Astrocyte of the cerebellum (primary cell): Measurements from ENCODE around the gene CCDC78.

Experiments used
- DNase-seq: peaks from one replicate; pipeline ENCODE4 v3.0.0-alpha.2; 2011; ENCODE audit warnings: low read depth
- H3K4me3 ChIP-seq: 2 replicates; pipeline ENCODE4 v1.5.1; 2011; ENCODE audit warnings: mild to moderate bottlenecking, low read depth, low read length, moderate library complexity
- in situ Hi-C: cut with HindIII; loops from 2 replicates; pipeline ENCODE4 v1.10.0; 2017; ENCODE audit warnings: low sequenced_read_pairs
- TF ChIP-seq, protein P1 (sequence below): IDR thresholded peaks from 2 replicates; pipeline ENCODE4 v1.5.1; 2012; ENCODE audit warnings: low read length, low read depth, moderate library complexity, mild to moderate bottlenecking; ENCODE audit errors: missing control alignments

Gene CCDC78

DNA sequence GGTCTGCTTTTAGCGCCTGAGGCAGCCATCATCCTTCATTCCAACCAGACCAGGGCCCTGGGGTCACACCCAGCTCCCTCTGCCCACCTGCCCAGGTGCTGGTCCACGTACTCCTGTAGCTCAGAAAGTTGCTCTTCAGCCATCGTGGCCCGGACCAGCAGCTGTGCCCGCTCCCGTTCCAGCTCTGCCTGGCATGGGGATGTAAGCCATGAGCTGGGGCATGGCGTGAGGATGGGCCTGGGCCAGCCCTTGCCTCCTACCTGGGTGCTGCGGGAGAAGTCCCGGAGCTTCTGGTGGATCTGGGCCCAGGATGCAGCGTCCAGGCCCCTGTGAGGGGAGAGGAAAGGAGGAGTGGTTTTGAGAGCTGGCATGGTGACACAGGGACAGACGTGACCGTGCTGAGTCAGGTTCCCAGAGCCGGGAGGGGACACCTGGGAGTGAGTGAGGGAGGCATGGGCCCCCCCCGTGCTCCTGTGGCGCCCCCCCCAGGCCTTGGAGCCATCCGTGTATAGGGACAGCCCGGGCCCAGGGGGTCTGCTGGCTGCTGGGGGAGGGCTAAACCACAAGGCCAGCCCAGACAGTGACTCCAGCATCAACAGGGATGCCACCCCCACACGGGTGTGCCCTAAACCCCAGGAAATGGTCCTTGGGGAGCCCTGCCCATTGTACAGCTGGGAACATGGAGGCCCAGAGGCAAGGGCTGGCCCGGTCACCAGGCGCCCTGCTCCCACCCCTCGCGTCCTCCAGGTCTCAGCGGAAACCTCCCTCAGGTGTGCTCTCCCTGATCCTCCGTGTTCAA is 3.2 kb downstream of the CCDC78 start:
- in situ Hi-C loops: no loop called here
- TF ChIP-seq, protein P1, sequence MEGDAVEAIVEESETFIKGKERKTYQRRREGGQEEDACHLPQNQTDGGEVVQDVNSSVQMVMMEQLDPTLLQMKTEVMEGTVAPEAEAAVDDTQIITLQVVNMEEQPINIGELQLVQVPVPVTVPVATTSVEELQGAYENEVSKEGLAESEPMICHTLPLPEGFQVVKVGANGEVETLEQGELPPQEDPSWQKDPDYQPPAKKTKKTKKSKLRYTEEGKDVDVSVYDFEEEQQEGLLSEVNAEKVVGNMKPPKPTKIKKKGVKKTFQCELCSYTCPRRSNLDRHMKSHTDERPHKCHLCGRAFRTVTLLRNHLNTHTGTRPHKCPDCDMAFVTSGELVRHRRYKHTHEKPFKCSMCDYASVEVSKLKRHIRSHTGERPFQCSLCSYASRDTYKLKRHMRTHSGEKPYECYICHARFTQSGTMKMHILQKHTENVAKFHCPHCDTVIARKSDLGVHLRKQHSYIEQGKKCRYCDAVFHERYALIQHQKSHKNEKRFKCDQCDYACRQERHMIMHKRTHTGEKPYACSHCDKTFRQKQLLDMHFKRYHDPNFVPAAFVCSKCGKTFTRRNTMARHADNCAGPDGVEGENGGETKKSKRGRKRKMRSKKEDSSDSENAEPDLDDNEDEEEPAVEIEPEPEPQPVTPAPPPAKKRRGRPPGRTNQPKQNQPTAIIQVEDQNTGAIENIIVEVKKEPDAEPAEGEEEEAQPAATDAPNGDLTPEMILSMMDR: no peak
- no peak overlapping the region for H3K4me3 ChIP-seq
- no peak for DNase-seq

DNA sequence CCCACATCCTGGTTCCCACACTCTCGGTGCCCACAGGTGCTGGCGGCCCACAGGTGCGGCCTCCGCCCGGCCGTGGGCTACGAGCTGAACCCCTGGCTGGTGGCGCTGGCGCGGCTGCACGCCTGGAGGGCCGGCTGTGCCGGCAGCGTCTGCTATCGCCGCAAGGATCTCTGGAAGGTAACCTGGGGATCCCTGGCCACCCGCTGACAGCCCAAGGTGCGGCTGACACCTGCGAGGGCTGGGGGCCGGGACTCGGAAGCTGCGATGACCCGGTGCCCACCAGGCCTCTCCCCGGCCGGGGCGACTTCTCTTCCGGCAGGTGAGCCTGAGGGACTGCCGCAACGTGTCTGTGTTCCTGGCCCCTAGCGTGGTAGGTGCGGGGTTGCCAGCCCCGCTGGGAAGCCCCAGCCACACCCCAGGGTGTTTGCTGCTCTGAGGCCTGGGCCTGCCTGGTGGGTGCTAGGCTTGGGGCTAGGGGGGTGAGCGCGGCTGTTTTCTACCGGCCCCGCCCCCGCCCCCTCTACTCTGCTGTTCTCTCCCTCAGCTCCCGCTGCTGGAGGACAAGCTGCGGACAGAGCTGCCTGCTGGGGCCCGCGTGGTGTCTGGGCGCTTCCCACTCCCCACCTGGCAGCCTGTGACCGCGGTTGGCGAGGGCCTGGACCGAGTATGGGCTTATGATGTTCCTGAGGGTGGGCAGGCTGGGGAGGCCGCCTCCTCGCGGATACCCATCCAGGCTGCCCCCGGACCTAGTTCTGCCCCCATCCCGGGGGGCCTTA is 4.3 kb downstream of the CCDC78 start:
- no peak for DNase-seq
- in situ Hi-C loops: no loop called here
- H3K4me3 ChIP-seq: peak overlapping the region; percentile 66
- TF ChIP-seq, protein P1: no peak

DNA sequence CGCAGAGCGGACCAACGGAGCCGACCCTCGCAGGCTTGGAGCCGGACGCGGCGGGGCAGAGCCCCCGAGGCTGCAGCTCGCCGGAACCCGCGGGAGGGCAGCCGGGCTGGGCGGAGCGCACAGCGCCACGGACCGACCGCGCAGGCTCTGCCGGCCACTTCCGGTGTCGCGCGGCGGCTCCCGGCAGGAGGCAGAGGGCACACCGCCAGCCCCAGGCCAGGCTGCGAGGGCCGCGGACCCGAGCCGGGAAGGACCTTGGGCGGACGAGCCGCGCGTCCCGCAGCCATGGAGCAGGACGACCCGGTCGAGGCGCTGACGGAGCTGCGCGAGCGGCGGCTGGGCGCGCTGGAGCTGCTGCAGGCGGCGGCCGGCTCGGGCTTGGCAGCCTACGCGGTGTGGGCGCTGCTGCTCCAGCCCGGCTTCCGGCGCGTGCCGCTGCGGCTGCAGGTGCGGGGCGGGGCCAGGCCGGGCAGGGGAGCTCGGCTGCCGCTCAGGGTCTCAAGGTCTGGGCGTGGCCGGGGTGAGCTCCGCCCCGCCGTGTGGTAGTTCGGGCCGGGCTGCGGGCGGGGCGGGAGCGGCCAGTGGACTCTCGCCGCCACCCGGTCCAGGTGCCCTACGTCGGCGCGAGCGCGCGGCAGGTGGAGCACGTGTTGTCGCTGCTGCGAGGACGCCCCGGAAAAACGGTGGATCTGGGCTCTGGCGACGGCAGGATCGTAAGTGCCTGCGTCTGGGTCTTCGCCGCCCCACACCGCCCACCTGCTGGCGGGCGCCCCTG is 5.1 kb downstream of the CCDC78 start, which contains the start of gene ANTKMT:
Gene ANTKMT (plus strand): TSS at position 157 of the 775 bp plus-strand sequence. CDS start 129 bp downstream, at position 286.
- TF ChIP-seq, protein P1: no peak
- DNase-seq: no peak
- H3K4me3 ChIP-seq: peak within 1 kb of the TSS; percentile 66
- in situ Hi-C loops: no loop called here

DNA sequence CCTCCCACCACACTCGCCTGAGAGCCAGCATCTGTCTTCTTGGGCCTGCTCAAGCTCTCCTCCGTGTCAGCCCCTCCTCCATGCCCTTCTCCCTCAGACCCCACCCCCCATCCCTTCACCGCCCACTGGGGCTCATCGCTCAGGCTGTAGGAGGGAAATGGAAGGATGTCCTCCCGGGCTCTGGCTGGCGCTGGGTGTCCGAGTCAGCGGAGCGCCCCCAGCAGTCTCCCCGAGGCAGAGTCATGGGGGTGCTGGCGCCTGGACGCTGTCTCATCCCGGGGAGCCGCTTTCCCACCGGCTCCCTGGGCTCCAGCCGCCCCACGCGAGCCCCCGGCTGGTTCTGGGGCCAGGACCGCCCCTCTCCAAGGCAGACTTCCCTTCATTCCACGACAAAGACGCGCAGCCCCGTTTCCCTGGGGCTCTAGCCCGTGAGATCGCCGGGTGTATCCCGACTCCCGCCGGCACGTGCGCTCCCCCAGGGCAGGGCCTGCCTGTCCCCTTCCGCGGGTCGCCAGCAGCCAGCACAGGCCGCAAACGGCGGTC is 5.7 kb downstream of the CCDC78 start:
- TF ChIP-seq, protein P1: peak; percentile 16
- DNase-seq: no peak
- in situ Hi-C loops: no loop called here
- H3K4me3 ChIP-seq: peak overlapping the region; percentile 66

DNA sequence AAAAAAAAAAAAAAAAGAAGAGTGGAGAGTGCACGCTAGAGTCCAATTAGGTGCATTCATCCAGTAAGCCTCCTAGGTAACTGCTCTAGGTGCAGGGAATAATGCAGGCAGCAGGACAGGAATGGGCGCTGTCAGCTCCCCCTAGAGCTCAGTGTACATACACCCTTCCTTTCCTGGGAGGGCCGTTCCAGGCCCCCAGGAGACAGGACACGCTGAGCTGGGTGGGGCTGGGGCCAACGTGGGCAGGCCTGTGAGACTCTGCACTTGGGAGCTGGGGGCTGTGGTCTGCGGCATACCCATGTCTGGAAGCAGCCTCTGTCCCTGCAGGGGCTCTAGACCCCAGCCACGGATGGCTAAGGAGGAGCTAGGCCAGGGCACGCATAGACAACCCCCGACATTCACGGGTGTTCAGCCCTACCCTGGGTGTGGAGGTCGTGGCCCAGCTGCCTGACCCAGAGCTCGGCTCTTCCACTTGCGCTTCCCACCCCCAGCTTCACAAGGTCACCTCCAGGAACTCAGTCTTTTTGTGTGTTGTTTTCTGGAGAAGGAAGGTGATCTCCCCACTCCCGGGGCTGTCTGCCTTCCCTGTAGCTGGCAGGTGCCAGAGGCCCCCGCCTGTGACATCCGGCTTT is 6.3 kb downstream of the CCDC78 start:
- in situ Hi-C loops: loop anchor here (10.0 kb wide), 1 partner anchor 255 kb away; the partner anchor contains the start of gene LMF1
- TF ChIP-seq, protein P1: peak; percentile 28
- peak overlapping the region; percentile 66 for H3K4me3 ChIP-seq
- no peak for DNase-seq
